ENCODE measurements around the gene CAV1.

The CAV1 gene

GRCh38 chr7:116601426-116601825, 76.6 kb downstream of the CAV1 start:
- ChIA-PET POLR2A (no interaction called here), CTCF (interaction anchor here (0.6 to 1.5 kb wide), 2 partner anchors 9 to 69 kb away, joined by 4 to 5 read pairs; no protein-coding TSS in a partner anchor)
- TF ChIP-seq LEF1 (IDR thresholded peaks at IDR 0.05; ENCODE audit: borderline replicate concordance): no peak
- TF ChIP-seq, protein P1, sequence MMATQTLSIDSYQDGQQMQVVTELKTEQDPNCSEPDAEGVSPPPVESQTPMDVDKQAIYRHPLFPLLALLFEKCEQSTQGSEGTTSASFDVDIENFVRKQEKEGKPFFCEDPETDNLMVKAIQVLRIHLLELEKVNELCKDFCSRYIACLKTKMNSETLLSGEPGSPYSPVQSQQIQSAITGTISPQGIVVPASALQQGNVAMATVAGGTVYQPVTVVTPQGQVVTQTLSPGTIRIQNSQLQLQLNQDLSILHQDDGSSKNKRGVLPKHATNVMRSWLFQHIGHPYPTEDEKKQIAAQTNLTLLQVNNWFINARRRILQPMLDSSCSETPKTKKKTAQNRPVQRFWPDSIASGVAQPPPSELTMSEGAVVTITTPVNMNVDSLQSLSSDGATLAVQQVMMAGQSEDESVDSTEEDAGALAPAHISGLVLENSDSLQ (IDR thresholded peaks at IDR 0.05): peak; percentile 76
- DNase-seq (ENCODE audit: extremely low spot score): no peak

GRCh38 chr7:116607299-116607698, 82.5 kb downstream of the CAV1 start:
- no peak for DNase-seq (ENCODE audit: extremely low spot score)
- TF ChIP-seq TARDBP (IDR thresholded peaks at IDR 0.05) (no peak), NFRKB (IDR thresholded peaks at IDR 0.05) (no peak), CTBP1 (IDR thresholded peaks at IDR 0.05; ENCODE audit: borderline replicate concordance) (no peak), BHLHE40 (IDR thresholded peaks at IDR 0.05; ENCODE audit: borderline replicate concordance) (no peak), ARNT (IDR thresholded peaks at IDR 0.05) (no peak), LEF1 (IDR thresholded peaks at IDR 0.05; ENCODE audit: borderline replicate concordance) (no peak), FOXM1 (IDR thresholded peaks at IDR 0.05; ENCODE audit: borderline replicate concordance) (no peak), ELF4 (IDR thresholded peaks at IDR 0.05) (no peak), SUZ12 (IDR thresholded peaks at IDR 0.05) (no peak), HDGF (IDR thresholded peaks at IDR 0.05; ENCODE audit: borderline replicate concordance) (no peak), L3MBTL2 (conservative IDR thresholded peaks at IDR 0.05) (no peak), ZNF384 (IDR thresholded peaks at IDR 0.05) (no peak), FOXA1 (IDR thresholded peaks at IDR 0.05) (no peak), FOXK2 (IDR thresholded peaks at IDR 0.05) (no peak), SP1 (IDR thresholded peaks at IDR 0.05) (no peak)
- TF ChIP-seq, protein P1 (IDR thresholded peaks at IDR 0.05): no peak
- POLR2A ChIA-PET: no interaction called here
- CTCF ChIA-PET: interaction anchor here (0.6 to 1.5 kb wide), 2 partner anchors 10 to 16 kb away, joined by 3 to 6 read pairs; no protein-coding TSS in a partner anchor

- TF ChIP-seq FOXM1 (IDR thresholded peaks at IDR 0.05; ENCODE audit: borderline replicate concordance): no peak
- TF ChIP-seq, protein P1 (IDR thresholded peaks at IDR 0.05): peak; percentile 13; the same call in 1 of the 2 replicates
- POLR2A ChIA-PET: no interaction called here
- CTCF ChIA-PET: no interaction called here
- DNase-seq (ENCODE audit: extremely low spot score): no peak
Observed at GRCh38 chr7:116610210-116610609, 85.4 kb downstream of the CAV1 start.

- ChIA-PET POLR2A (no interaction called here), CTCF (no interaction called here)
- TF ChIP-seq BHLHE40 (IDR thresholded peaks at IDR 0.05; ENCODE audit: borderline replicate concordance): no peak
- TF ChIP-seq, protein P1 (IDR thresholded peaks at IDR 0.05): no peak
- no peak for TF ChIP-seq CTBP1 (IDR thresholded peaks at IDR 0.05; ENCODE audit: borderline replicate concordance)
- no peak for TF ChIP-seq FOXA1 (IDR thresholded peaks at IDR 0.05)
- TF ChIP-seq FOXM1 (IDR thresholded peaks at IDR 0.05; ENCODE audit: borderline replicate concordance): no peak
- TF ChIP-seq ARNT (IDR thresholded peaks at IDR 0.05): no peak
- no peak for TF ChIP-seq SUZ12 (IDR thresholded peaks at IDR 0.05)
- no peak for TF ChIP-seq NFRKB (IDR thresholded peaks at IDR 0.05)
- no peak for TF ChIP-seq HDGF (IDR thresholded peaks at IDR 0.05; ENCODE audit: borderline replicate concordance)
- TF ChIP-seq L3MBTL2 (conservative IDR thresholded peaks at IDR 0.05): no peak
- TF ChIP-seq LEF1 (IDR thresholded peaks at IDR 0.05; ENCODE audit: borderline replicate concordance): no peak
- TF ChIP-seq ELF4 (IDR thresholded peaks at IDR 0.05): no peak
- TF ChIP-seq ZNF384 (IDR thresholded peaks at IDR 0.05): no peak
- TF ChIP-seq SP1 (IDR thresholded peaks at IDR 0.05): no peak
- no peak for TF ChIP-seq FOXK2 (IDR thresholded peaks at IDR 0.05)
- DNase-seq (ENCODE audit: extremely low spot score): no peak
Observed at GRCh38 chr7:116610721-116611120, 85.9 kb downstream of the CAV1 start.

Data from HEK293T (cell line).